Pancreas (tissue), 10 donors: ENCODE data around the gene RAD51B. TPM values are rescaled to one million over a fixed set of nuclear protein-coding genes. Genes with fewer than 3 reads are reported as not detected.
A peak's percentile ranks its signal among the peaks of the same experiment; 100 is the strongest.

Experiments
- ATAC-seq, 4 donors: fragments of 200-7000 bp; cut with Tn5 transposase; one replicate each; pipeline versions ENCODE4 v1.8.0 to v1.9.1; 2020; ENCODE audit warnings: mild to moderate bottlenecking in 4 of 4, moderate library complexity in 4 of 4
- DNase-seq, 6 donors: peaks; one replicate each; pipeline ENCODE4 v3.0.0-alpha.2; 2020
- FAIRE-seq: peaks from 2 replicates; lab custom pipeline; 2012; peaks lifted over from hg19 to GRCh38; lab: Jason Lieb, UNC
- H3K27ac ChIP-seq, 4 donors: fragments of 200-600 bp; sonication (generic); 1 replicate in 3 of 4; 2 replicates in 1 of 4; pipeline versions ENCODE4 v1.5.0 to v1.8.0; 2020
- H3K27me3 ChIP-seq, 4 donors: fragments of 200-600 bp; one replicate each; pipeline ENCODE4 v1.8.0; 2021
- H3K36me3 ChIP-seq, 3 donors: fragments of 200-600 bp; sonication (generic) in 1 of 3; one replicate each; pipeline versions ENCODE4 v1.5.0 to v1.8.0; 2020 to 2021
- H3K4me1 ChIP-seq, 3 donors: fragments of 200-600 bp; one replicate each; pipeline ENCODE4 v1.8.0; 2021
- H3K4me3 ChIP-seq, 4 donors: fragments of 200-600 bp; sonication (generic) in 2 of 4; one replicate each; pipeline versions ENCODE4 v1.5.0 to v1.8.0; 2020 to 2021
- H3K9me3 ChIP-seq, 4 donors: fragments of 200-600 bp; one replicate each; pipeline ENCODE4 v1.8.0; 2021
- WGBS, 2 donors: extraction: QIAGEN DNeasy Blood & Tissue Kit; methylation state at CpG; one replicate each; pipeline ENCODE4 v1.1.7; 2013; 5-methylcytosine and 5-hydroxymethylcytosine counted together
- intact Hi-C, 3 donors: fragments of 100-400 bp; cut with DNase I; formaldehyde crosslinking; loops; one replicate each; pipeline versions ENCODE4 v1.11.1 to v1.14.2; 2022
- polyA plus RNA-seq, 2 donors: library from polyadenylated mRNA; stranded (reverse); fragments of 200-250 nt; gene quantifications; one replicate each; pipeline ENCODE4 v1.2.3, GENCODE V29; 2013
- total RNA-seq, 6 donors: library from RNA; stranded (reverse); fragmentation: NEBNext Ultra II Directional in 4 of 6; extraction: Animal tissue kit (Norgen Biotek cat#: 25700) in 4 of 6; gene quantifications; one replicate each; pipeline versions ENCODE4 v1.2.1 to v1.2.4, GENCODE V29; 2021 to 2023
- TF ChIP-seq, protein P1 (sequence below), 4 donors: fragments of 200-600 bp; sonication (generic) in 3 of 4; IDR thresholded peaks; one replicate each; pipeline versions ENCODE4 v1.5.0 to v1.8.0; 2021; ENCODE audit warnings: antibody characterized with exemption in 4 of 4
- donor health status: healthy with polysubstance abuse.
- donor health status: DM: no; HTN: no; CAD: no; lungs with moderate emphysema.
- donor health status: DM: no; HTN: no; CAD: no.
- donor health status: control.
- donor health status: control.
- donor health status: Bipolar disorder and iron deficiency.
- donor health status: DM: yes; HTN: yes; CAD: no.
- donor health status: DM: no; HTN: no; CAD: no.
- donor health status: DM: no; HTN: no; CAD: no.
- donor health status: DM: yes; HTN: yes; CAD: no.

The RAD51B gene
- total and polyA plus RNA-seq, 8 donors, result 1.1 to 17.3 (median 5.8) TPM

- Histone ChIP-seq H3K27ac (peak overlapping the region in 1 of 4 donors; percentile 32), H3K27me3 (no peaks in the 10 kb centered on the region), H3K36me3 (no peaks in the 10 kb centered on the region), H3K9me3 (no peaks in the 10 kb centered on the region), H3K4me1 (peaks cover 5 to 36% (median 27%) of the 10 kb centered on the region in 3 donors), H3K4me3 (no peak overlapping the region)
- peak in 5 of 6 donors; percentile 36 to 62 (median 44) for DNase-seq
- peak; percentile 61 to 84 (median 80) for ATAC-seq
- FAIRE-seq, result no peak
- 2 to 6% methylated on average over 2 of the region's 2 CpGs for whole genome bisulfite sequencing, 2 donors
- TF ChIP-seq, protein P1, sequence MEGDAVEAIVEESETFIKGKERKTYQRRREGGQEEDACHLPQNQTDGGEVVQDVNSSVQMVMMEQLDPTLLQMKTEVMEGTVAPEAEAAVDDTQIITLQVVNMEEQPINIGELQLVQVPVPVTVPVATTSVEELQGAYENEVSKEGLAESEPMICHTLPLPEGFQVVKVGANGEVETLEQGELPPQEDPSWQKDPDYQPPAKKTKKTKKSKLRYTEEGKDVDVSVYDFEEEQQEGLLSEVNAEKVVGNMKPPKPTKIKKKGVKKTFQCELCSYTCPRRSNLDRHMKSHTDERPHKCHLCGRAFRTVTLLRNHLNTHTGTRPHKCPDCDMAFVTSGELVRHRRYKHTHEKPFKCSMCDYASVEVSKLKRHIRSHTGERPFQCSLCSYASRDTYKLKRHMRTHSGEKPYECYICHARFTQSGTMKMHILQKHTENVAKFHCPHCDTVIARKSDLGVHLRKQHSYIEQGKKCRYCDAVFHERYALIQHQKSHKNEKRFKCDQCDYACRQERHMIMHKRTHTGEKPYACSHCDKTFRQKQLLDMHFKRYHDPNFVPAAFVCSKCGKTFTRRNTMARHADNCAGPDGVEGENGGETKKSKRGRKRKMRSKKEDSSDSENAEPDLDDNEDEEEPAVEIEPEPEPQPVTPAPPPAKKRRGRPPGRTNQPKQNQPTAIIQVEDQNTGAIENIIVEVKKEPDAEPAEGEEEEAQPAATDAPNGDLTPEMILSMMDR (IDR thresholded peaks at IDR 0.05), result no peak
- intact Hi-C loops, result no loop called here
Observed at GRCh38 chr14:68444449-68445168, 625.0 kb downstream of the RAD51B start.

GRCh38 chr14:68446243-68447040 is 626.9 kb downstream of the RAD51B start:
- Histone ChIP-seq H3K36me3 (no peaks in the 10 kb centered on the region), H3K27me3 (no peaks in the 10 kb centered on the region), H3K27ac (peak overlapping the region in 2 of 4 donors; percentile 25 to 33), H3K4me1 (peaks cover 5 to 36% (median 27%) of the 10 kb centered on the region in 3 donors), H3K9me3 (no peaks in the 10 kb centered on the region), H3K4me3 (no peak overlapping the region)
- intact Hi-C loops, result no loop called here
- DNase-seq, result no peak
- 95% methylated on average over 7 of the region's 7 CpGs for WGBS, 2 donors
- TF ChIP-seq, protein P1 (IDR thresholded peaks at IDR 0.05), result no peak
- no peak for ATAC-seq
- no peak for FAIRE-seq

DNA sequence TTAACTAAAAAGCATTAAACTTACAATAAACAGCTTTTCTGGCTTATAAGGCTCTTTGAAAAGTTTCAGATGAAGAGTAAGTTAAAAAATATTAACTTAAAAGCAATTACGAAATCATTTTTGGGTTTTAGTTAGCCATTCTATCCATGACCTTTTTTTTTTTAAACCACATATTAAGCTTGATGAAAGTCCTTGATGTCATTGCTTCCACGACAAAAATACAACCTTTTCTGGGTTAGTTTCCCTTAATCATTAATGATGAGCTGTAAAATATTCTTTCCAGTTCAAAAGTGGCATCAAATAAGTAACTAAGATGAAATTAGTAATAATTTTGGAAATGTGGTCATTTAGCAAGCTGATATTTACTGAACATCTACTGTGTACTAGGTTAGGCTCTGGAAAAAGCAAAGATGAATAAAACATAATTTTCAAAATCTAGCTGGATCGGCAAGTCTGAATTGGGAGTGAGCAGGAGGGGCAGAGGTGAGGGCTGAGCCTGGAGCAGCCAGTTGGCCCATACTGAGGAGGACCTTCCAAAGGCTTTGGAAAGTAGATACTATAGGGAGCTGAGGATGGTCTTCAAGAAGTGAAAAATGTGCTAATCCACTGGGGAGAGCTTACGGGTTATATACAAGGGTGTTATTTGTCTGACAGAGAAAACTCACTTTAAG is 628.1 kb downstream of the RAD51B start:
- Histone ChIP-seq H3K27me3 (no peaks in the 10 kb centered on the region), H3K9me3 (no peaks in the 10 kb centered on the region), H3K4me3 (no peak overlapping the region), H3K27ac (peak overlapping the region in 2 of 4 donors; percentile 25 to 50), H3K4me1 (peaks cover 5 to 36% (median 27%) of the 10 kb centered on the region in 3 donors), H3K36me3 (no peaks in the 10 kb centered on the region)
- intact Hi-C loops, result no loop called here
- peak; percentile 89 for FAIRE-seq
- TF ChIP-seq, protein P1 (IDR thresholded peaks at IDR 0.05), result no peak
- DNase-seq, result no peak
- 57 to 59% methylated on average over 4 of the region's 4 CpGs for WGBS, 2 donors
- no peak for ATAC-seq

- WGBS, 2 donors, result 73 to 76% methylated on average over 3 of the region's 3 CpGs
- H3K4me1 ChIP-seq, result peaks cover 5 to 36% (median 27%) of the 10 kb centered on the region in 3 donors
- ATAC-seq, result no peak
- H3K27ac ChIP-seq, result peak overlapping the region in 2 of 4 donors; percentile 25 to 50
- H3K4me3 ChIP-seq, result no peak overlapping the region
- no peaks in the 10 kb centered on the region for H3K36me3 ChIP-seq
- TF ChIP-seq, protein P1 (IDR thresholded peaks at IDR 0.05), result no peak
- no peaks in the 10 kb centered on the region for H3K27me3 ChIP-seq
- intact Hi-C loops, result no loop called here
- FAIRE-seq, result peak; percentile 84
- no peak for DNase-seq
- no peaks in the 10 kb centered on the region for H3K9me3 ChIP-seq
Observed at GRCh38 chr14:68448252-68448902, 628.8 kb downstream of the RAD51B start.
